DMS114 treated with DMSO at 0.1 percent for 48 hours (cell line): Measurements from ENCODE around the gene RANBP3L.

ENCODE experiments used
- DNase-seq: peaks from one replicate; lab custom pipeline; 2025; ENCODE audit not compliant: unreplicated experiment; lab: John Stamatoyannopoulos, UW

RANBP3L gene

GRCh38 chr5:36246036-36246800 is 55.5 kb downstream of the RANBP3L start:
- DNase-seq = no peak

GRCh38 chr5:36244076-36244475 is 57.6 kb downstream of the RANBP3L start:
- DNase-seq = no peak

- DNase-seq = no peak
These were observed 58.0 kb downstream of the RANBP3L start for GRCh38 chr5:36243653-36244052.

GRCh38 chr5:36242534-36243485 is 58.9 kb downstream of the RANBP3L start:
- no peak for DNase-seq

- DNase-seq = peak; percentile 87
These were observed 59.8 kb downstream of the RANBP3L start, which contains the start of gene NADK2 for GRCh38 chr5:36241631-36242533. Gene NADK2, minus strand, starts transcription at chr5:36241925. Its CDS starts 127 bp downstream, at chr5:36241798.

- peak; percentile 51 for DNase-seq
These were observed 60.7 kb downstream of the RANBP3L start for GRCh38 chr5:36240779-36241630.

GRCh38 chr5:36239370-36240293 is 62.1 kb downstream of the RANBP3L start:
- DNase-seq = no peak

- no peak for DNase-seq
These were observed 63.0 kb downstream of the RANBP3L start for GRCh38 chr5:36238502-36239295.

GRCh38 chr5:36237751-36238150 is 64.0 kb downstream of the RANBP3L start:
- no peak for DNase-seq

GRCh38 chr5:36236801-36237200 is 64.9 kb downstream of the RANBP3L start:
- DNase-seq = no peak

- no peak for DNase-seq
These were observed 69.2 kb downstream of the RANBP3L start for GRCh38 chr5:36232533-36232932.

GRCh38 chr5:36230151-36230790 is 71.4 kb downstream of the RANBP3L start:
- DNase-seq = no peak

- DNase-seq = no peak
These were observed 73.2 kb downstream of the RANBP3L start for GRCh38 chr5:36228505-36228904.

GRCh38 chr5:36227046-36227445 is 74.7 kb downstream of the RANBP3L start:
- no peak for DNase-seq

- DNase-seq = no peak
These were observed 79.1 kb downstream of the RANBP3L start for GRCh38 chr5:36222620-36223019.

GRCh38 chr5:36217988-36218387 is 83.7 kb downstream of the RANBP3L start:
- DNase-seq = no peak

- DNase-seq = no peak
These were observed 84.1 kb downstream of the RANBP3L start for GRCh38 chr5:36217567-36217966.

GRCh38 chr5:36215910-36216309 is 85.8 kb downstream of the RANBP3L start:
- DNase-seq = no peak
